H9 (cell line): ENCODE measurements around the gene MED8. TPM values are rescaled to one million over a fixed set of nuclear protein-coding genes. Genes with fewer than 3 reads are reported as not detected.
A peak's percentile ranks its signal among the peaks of the same experiment; 100 is the strongest.

ENCODE experiments used
- DNase-seq: peaks from one replicate; pipeline ENCODE4 v3.0.0-alpha.2; 2017
- H2AFZ ChIP-seq: one replicate; pipeline ENCODE4 v1.6.1; 2013; ENCODE audit warnings: mild to moderate bottlenecking, low read length, control low read depth, moderate library complexity
- H2AK5ac ChIP-seq: 2 replicates; pipeline ENCODE4 v1.6.1; 2013; ENCODE audit warnings: low read length, control low read depth, mixed read lengths; ENCODE audit not compliant: insufficient read length
- H2BK120ac ChIP-seq: one replicate; pipeline ENCODE4 v1.6.1; 2013; ENCODE audit warnings: low read depth, mild to moderate bottlenecking, low read length, control low read depth, inconsistent platforms; ENCODE audit not compliant: poor library complexity, severe bottlenecking
- H2BK12ac ChIP-seq: 2 replicates; pipeline ENCODE4 v1.6.1; 2013; ENCODE audit warnings: low read length, control low read depth, mixed read lengths, low read depth; ENCODE audit not compliant: insufficient read length
- H2BK15ac ChIP-seq: 2 replicates; pipeline ENCODE4 v1.6.1; 2013; ENCODE audit warnings: low read depth, low read length, control low read depth
- H2BK20ac ChIP-seq: one replicate; pipeline ENCODE4 v1.6.1; 2013; ENCODE audit warnings: low read depth, mild to moderate bottlenecking, low read length, control low read depth, inconsistent platforms; ENCODE audit not compliant: poor library complexity, severe bottlenecking
- H2BK5ac ChIP-seq: 2 replicates; pipeline ENCODE4 v1.6.1; 2013; ENCODE audit warnings: low read length, control low read depth, mixed read lengths; ENCODE audit not compliant: insufficient read length
- H3K14ac ChIP-seq: 2 replicates; pipeline ENCODE4 v1.6.1; 2013; ENCODE audit warnings: low read length, control low read depth; ENCODE audit not compliant: insufficient read depth
- H3K18ac ChIP-seq: 2 replicates; pipeline ENCODE4 v1.6.1; 2013; ENCODE audit warnings: low read depth, mild to moderate bottlenecking, mixed read lengths, low read length, control low read depth; ENCODE audit not compliant: insufficient read length
- H3K23ac ChIP-seq: 2 replicates; pipeline ENCODE4 v1.6.1; 2013; ENCODE audit warnings: low read length, control low read depth, mixed read lengths, low read depth; ENCODE audit not compliant: insufficient read length
- H3K23me2 ChIP-seq: 2 replicates; pipeline ENCODE4 v1.6.1; 2013; ENCODE audit warnings: low read depth, mild to moderate bottlenecking, mixed read lengths, low read length, control low read depth; ENCODE audit not compliant: insufficient read length, poor library complexity, severe bottlenecking
- H3K27ac ChIP-seq: 2 replicates; pipeline ENCODE4 v1.5.1; 2013; ENCODE audit warnings: low read length, control low read depth, mixed read lengths, low read depth; ENCODE audit not compliant: insufficient read length
- H3K27me3 ChIP-seq: 2 replicates; pipeline ENCODE4 v1.6.1; 2013; ENCODE audit warnings: low read length, control low read depth, inconsistent platforms; ENCODE audit not compliant: insufficient read depth
- H3K4ac ChIP-seq: 2 replicates; pipeline ENCODE4 v1.6.1; 2013; ENCODE audit warnings: low read depth, mild to moderate bottlenecking, control low read depth, inconsistent platforms, low read length, moderate library complexity
- H3K4me1 ChIP-seq: 2 replicates; pipeline ENCODE4 v1.6.1; 2013; ENCODE audit warnings: low read length, control low read depth, inconsistent platforms; ENCODE audit not compliant: insufficient read depth
- H3K4me2 ChIP-seq: 2 replicates; pipeline ENCODE4 v1.6.1; 2013; ENCODE audit warnings: low read length, control low read depth, mixed read lengths; ENCODE audit not compliant: insufficient read length, insufficient read depth
- H3K56ac ChIP-seq: 2 replicates; pipeline ENCODE4 v1.6.1; 2013; ENCODE audit warnings: low read depth, mild to moderate bottlenecking, mixed read lengths, low read length, control low read depth; ENCODE audit not compliant: insufficient read length
- H3K79me1 ChIP-seq: 2 replicates; pipeline ENCODE4 v1.6.1; 2013; ENCODE audit warnings: low read depth, mild to moderate bottlenecking, moderate library complexity, low read length, control low read depth, inconsistent platforms; ENCODE audit not compliant: insufficient read depth, poor library complexity, severe bottlenecking
- H3K79me2 ChIP-seq: 2 replicates; pipeline ENCODE4 v1.6.1; 2013; ENCODE audit warnings: low read length, control low read depth, inconsistent platforms; ENCODE audit not compliant: insufficient read depth
- H3K9ac ChIP-seq: 2 replicates; pipeline ENCODE4 v1.6.1; 2013; ENCODE audit warnings: low read length, control low read depth, mixed read lengths; ENCODE audit not compliant: insufficient read length; ENCODE audit errors: extremely low read depth
- H3K9me3 ChIP-seq: one replicate; pipeline ENCODE4 v1.6.1; 2013; ENCODE audit warnings: low read depth, low read length, inconsistent platforms; ENCODE audit not compliant: control insufficient read depth
- H3T11ph ChIP-seq: one replicate; pipeline ENCODE4 v1.6.1; 2013; ENCODE audit warnings: mild to moderate bottlenecking, low read length, control low read depth, inconsistent platforms
- H4K20me1 ChIP-seq: one replicate; pipeline ENCODE4 v1.6.1; 2013; ENCODE audit not compliant: control insufficient read depth, insufficient read length, insufficient read depth
- H4K5ac ChIP-seq: 2 replicates; pipeline ENCODE4 v1.6.1; 2013; ENCODE audit warnings: low read depth, mild to moderate bottlenecking, mixed read lengths, low read length, control low read depth; ENCODE audit not compliant: insufficient read length
- H4K8ac ChIP-seq: replicated peaks from 2 replicates; pipeline ENCODE4 v1.6.1; 2013; ENCODE audit warnings: low read length, control low read depth, mixed read lengths, low read depth; ENCODE audit not compliant: insufficient read length
- H4K91ac ChIP-seq: 2 replicates; pipeline ENCODE4 v1.6.1; 2013; ENCODE audit warnings: low read depth, mild to moderate bottlenecking, moderate library complexity, mixed read lengths, low read length, control low read depth; ENCODE audit not compliant: insufficient read length
- H3K27ac Mint-ChIP-seq, 3 experiments: 2 replicates in 2 of 3; 3 replicates in 1 of 3; pipeline ENCODE4 v1.8.0; 2020 to 2021; ENCODE audit warnings: mixed read lengths in 3 of 3, mild to moderate bottlenecking in 1 of 3, moderate library complexity in 1 of 3
- H3K27me3 Mint-ChIP-seq: 2 replicates; pipeline ENCODE4 v1.8.0; 2021; ENCODE audit warnings: low read depth, mild to moderate bottlenecking, moderate library complexity, mixed read lengths
- H3K36me3 Mint-ChIP-seq, 3 experiments: 2 replicates in 2 of 3; 3 replicates in 1 of 3; pipeline ENCODE4 v1.8.0; 2020 to 2021; ENCODE audit warnings: low read depth in 3 of 3, mixed read lengths in 3 of 3; ENCODE audit not compliant: insufficient read depth in 1 of 3
- H3K4me1 Mint-ChIP-seq, 2 experiments: 2 replicates each; pipeline ENCODE4 v1.8.0; 2020; ENCODE audit warnings: mixed read lengths in 2 of 2
- H3K4me3 Mint-ChIP-seq, 2 experiments: 2 replicates in 1 of 2; 3 replicates in 1 of 2; pipeline ENCODE4 v1.8.0; 2020 to 2021; ENCODE audit warnings: mild to moderate bottlenecking in 2 of 2, mixed read lengths in 2 of 2, moderate library complexity in 1 of 2
- H3K9me3 Mint-ChIP-seq, 2 experiments: 2 replicates in 1 of 2; 3 replicates in 1 of 2; pipeline ENCODE4 v1.8.0; 2020; ENCODE audit warnings: mild to moderate bottlenecking in 2 of 2, mixed read lengths in 2 of 2, moderate library complexity in 1 of 2
- WGBS: extraction: QIAGEN DNeasy Blood & Tissue Kit; methylation state at CpG from one replicate; pipeline ENCODE4 v1.1.7; 2013; ENCODE audit warnings: missing lambda C conversion rate, low lambda C conversion rate, mixed read lengths; ENCODE audit not compliant: insufficient read length; ENCODE audit errors: extremely low coverage; 5-methylcytosine and 5-hydroxymethylcytosine counted together
- total RNA-seq: library from RNA; stranded (reverse); gene quantifications from 2 replicates; pipeline ENCODE4 v1.2.1, GENCODE V29; 2021
- TF ChIP-seq, protein P1 (sequence below): fragments of 200-600 bp; sonication (generic); conservative IDR thresholded peaks from 3 replicates; pipeline ENCODE4 v1.8.0; 2021; ENCODE audit warnings: antibody characterized with exemption, mild to moderate bottlenecking

The MED8 gene
- total RNA-seq, 1 experiment from 2014 or later = 23.0 TPM

DNA sequence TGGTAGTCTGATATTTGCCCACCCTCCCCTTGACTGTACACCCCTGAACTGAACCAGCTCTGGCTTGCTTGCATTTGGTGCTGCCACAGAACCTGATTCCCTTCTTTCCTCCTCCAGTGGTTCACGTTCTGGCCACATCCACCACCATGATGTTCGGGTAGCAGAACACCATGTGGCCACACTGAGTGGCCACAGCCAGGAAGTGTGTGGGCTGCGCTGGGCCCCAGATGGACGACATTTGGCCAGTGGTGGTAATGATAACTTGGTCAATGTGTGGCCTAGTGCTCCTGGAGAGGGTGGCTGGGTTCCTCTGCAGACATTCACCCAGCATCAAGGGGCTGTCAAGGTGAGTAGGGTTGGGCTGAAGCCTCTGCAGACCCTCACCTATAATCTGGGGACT, 29.0 kb downstream of the MED8 start:
- Histone ChIP-seq H3K9me3 (no peaks in the 10 kb centered on the region), H3K79me1 (peaks cover 14% of the 10 kb centered on the region), H3K4me1 (peaks cover 6% of the 10 kb centered on the region; the same call in 1 of the 2 replicates), H3K27me3 (no peaks in the 10 kb centered on the region), H2BK120ac (no peak overlapping the region), H2BK12ac (no peak overlapping the region), H3K14ac (no peak overlapping the region), H4K20me1 (no peaks in the 10 kb centered on the region), H3K18ac (no peak overlapping the region), H3K23me2 (peaks cover 5% of the 10 kb centered on the region), H3K4me2 (peak overlapping the region; percentile 95), H2BK5ac (no peak overlapping the region), H4K5ac (no peak overlapping the region), H4K91ac (no peak overlapping the region), H3K27ac (no peak overlapping the region), H4K8ac (no peak overlapping the region), H2AFZ (no peak overlapping the region), H3K4ac (no peak overlapping the region), H2AK5ac (no peak overlapping the region), H2BK15ac (no peak overlapping the region), H3K9ac (no peak overlapping the region), H3K79me2 (peaks cover 15% of the 10 kb centered on the region; the same call in 1 of the 2 replicates), H2BK20ac (no peak overlapping the region), H3T11ph (no peak overlapping the region), H3K23ac (no peak overlapping the region), H3K56ac (no peak overlapping the region)
- Mint-ChIP-seq H3K4me3 (peak overlapping the region; percentile 91 to 92), H3K27me3 (no peaks in the 10 kb centered on the region), H3K36me3 (peaks cover 50 to 67% (median 56%) of the 10 kb centered on the region in 3 experiments), H3K27ac (peak overlapping the region in 1 of 3 experiments; percentile 43; a peak in 3 of 7 replicates), H3K4me1 (peaks cover 32 to 42% of the 10 kb centered on the region in 2 experiments), H3K9me3 (no peaks in the 10 kb centered on the region; a peak in 2 of 5 replicates)
- DNase-seq = no peak
- no CpG with 5 or more reads among the region's 4 CpGs for WGBS
- TF ChIP-seq, protein P1, sequence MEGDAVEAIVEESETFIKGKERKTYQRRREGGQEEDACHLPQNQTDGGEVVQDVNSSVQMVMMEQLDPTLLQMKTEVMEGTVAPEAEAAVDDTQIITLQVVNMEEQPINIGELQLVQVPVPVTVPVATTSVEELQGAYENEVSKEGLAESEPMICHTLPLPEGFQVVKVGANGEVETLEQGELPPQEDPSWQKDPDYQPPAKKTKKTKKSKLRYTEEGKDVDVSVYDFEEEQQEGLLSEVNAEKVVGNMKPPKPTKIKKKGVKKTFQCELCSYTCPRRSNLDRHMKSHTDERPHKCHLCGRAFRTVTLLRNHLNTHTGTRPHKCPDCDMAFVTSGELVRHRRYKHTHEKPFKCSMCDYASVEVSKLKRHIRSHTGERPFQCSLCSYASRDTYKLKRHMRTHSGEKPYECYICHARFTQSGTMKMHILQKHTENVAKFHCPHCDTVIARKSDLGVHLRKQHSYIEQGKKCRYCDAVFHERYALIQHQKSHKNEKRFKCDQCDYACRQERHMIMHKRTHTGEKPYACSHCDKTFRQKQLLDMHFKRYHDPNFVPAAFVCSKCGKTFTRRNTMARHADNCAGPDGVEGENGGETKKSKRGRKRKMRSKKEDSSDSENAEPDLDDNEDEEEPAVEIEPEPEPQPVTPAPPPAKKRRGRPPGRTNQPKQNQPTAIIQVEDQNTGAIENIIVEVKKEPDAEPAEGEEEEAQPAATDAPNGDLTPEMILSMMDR = no peak
